ENCODE data around the gene DRC7.

The DRC7 gene

DNA sequence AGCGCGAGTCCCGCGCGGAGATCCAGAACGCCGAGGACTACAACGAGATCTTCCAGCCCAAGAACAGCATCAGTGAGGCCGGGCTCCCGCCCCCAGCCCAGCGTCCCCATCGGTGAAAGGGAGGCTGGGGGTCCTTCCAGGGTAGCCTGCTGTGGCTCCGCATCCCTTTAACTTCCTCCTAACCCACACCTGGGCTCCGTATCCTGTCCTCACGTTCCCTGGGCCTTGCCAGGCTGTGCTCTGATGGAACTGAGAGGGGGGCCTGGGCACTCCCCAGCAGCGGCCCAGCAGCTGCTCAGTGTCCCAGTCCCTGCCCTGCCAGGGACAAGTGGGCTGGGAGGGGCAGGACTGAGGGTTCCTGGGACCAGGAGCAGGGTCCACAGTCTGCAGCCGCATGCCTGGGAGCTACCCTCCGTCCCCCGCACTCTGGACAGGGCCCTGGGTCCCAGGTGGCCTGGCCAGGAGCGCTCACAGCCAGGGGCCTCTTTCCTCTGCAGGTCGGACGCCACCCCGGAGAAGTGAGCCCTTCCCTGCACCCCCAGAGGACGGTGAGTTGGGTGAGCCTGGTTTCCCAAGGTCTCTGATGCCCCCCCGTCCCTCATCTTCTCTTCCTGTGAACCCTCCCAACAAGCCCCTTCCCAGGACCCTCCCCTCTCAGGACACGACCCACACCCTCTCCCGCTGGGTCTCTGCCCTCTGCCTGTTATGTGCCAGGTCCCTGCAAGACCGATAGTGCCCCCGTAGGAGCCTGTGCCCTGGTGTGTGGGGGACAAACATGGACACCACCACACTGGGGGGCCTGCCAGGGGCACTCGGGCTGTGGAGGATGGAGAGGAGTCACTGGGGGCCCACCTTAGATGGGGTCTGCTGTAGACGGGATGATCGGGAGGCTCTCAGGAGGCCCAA is 59.1 kb downstream of the DRC7 start:
- TF ChIP-seq CTCF (conservative IDR thresholded peaks at IDR 0.05; ENCODE audit: control insufficient read depth, insufficient read depth, low read depth, low read length), result no peak
- H3K4me3 ChIP-seq (ENCODE audit: control insufficient read depth, low read depth, low read length), result no peak overlapping the region
- DNase-seq (ENCODE audit: low read depth), result no peak

- DNase-seq (ENCODE audit: low read depth), result no peak
- TF ChIP-seq CTCF (conservative IDR thresholded peaks at IDR 0.05; ENCODE audit: control insufficient read depth, insufficient read depth, low read depth, low read length), result no peak
Observed at GRCh38 chr16:57754354-57755060, 59.9 kb downstream of the DRC7 start.

GRCh38 chr16:57755061-57755684 is 60.6 kb downstream of the DRC7 start:
- H3K4me3 ChIP-seq (ENCODE audit: control insufficient read depth, low read depth, low read length), result no peak overlapping the region
- no peak for TF ChIP-seq CTCF (conservative IDR thresholded peaks at IDR 0.05; ENCODE audit: control insufficient read depth, insufficient read depth, low read depth, low read length)
- DNase-seq (ENCODE audit: low read depth), result no peak

More at GRCh38 chr16:57754354-57755060, 59.9 kb downstream of the DRC7 start:
- H3K4me3 ChIP-seq (ENCODE audit: control insufficient read depth, low read depth, low read length), result no peak overlapping the region

DNA sequence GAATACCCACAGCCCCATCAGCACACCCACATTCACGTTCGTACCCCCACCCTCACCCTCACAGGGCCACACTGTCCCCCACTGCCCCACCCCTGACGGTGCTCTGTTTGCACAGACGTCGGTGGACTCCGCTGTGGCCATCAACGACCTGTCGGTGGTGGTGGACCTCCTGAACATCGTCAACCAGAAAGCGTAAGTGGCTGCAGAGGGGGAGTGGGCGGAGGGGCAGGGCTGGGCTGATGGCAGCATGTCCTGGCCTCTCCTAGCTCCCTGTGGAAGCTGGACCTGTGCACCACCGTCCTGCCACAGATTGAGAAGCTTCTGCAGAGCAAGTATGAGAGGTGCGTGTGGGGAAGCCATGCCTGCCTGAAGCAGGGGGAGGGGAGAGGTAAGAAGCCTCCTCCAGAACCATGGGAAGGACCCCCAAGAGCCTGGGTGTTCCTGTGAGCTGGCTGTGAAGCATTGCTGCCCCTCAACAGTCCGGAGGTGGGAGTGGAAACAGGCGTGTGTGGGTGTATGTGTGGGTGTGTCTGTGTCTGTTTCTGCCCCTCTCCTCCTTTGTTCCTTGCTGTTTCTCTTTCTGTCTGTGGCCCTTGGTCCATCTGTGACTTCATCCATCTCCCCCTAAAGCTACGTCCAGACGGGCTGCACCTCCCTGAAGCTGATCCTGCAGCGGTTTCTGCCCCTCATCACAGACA is 61.3 kb downstream of the DRC7 start:
- H3K4me3 ChIP-seq (ENCODE audit: control insufficient read depth, low read depth, low read length), result no peak overlapping the region
- TF ChIP-seq CTCF (conservative IDR thresholded peaks at IDR 0.05; ENCODE audit: control insufficient read depth, insufficient read depth, low read depth, low read length), result no peak
- no peak for DNase-seq (ENCODE audit: low read depth)

GRCh38 chr16:57756424-57757325 is 62.1 kb downstream of the DRC7 start:
- no peak for TF ChIP-seq CTCF (conservative IDR thresholded peaks at IDR 0.05; ENCODE audit: control insufficient read depth, insufficient read depth, low read depth, low read length)
- no peak for DNase-seq (ENCODE audit: low read depth)
- no peak overlapping the region for H3K4me3 ChIP-seq (ENCODE audit: control insufficient read depth, low read depth, low read length)
